HepG2 (cell line): Measurements from ENCODE around the gene CCL19. TPM values are rescaled to one million over a fixed set of nuclear protein-coding genes. Genes with fewer than 3 reads are reported as not detected.

Experiments used
- CBX1 ChIP-seq: IDR thresholded peaks from one replicate; pipeline ENCODE4 v1.6.1; 2016; ENCODE audit warnings: antibody characterized with exemption, low read depth
- CBX5 ChIP-seq: sonication (generic); formaldehyde crosslinking; IDR thresholded peaks from 2 replicates; pipeline ENCODE4 v1.4.0; 2020; ENCODE audit warnings: missing genetic modification reagents, borderline replicate concordance
- CEBPG ChIP-seq: IDR thresholded peaks from 2 replicates; pipeline ENCODE4 v1.6.1; 2016
- ELF4 ChIP-seq: sonication (generic); formaldehyde crosslinking; IDR thresholded peaks from 2 replicates; pipeline ENCODE4 v1.5.0; 2020; ENCODE audit warnings: missing genetic modification reagents, mild to moderate bottlenecking, moderate library complexity, borderline replicate concordance
- GATAD1 ChIP-seq: IDR thresholded peaks from 2 replicates; pipeline ENCODE4 v1.6.1; 2016; ENCODE audit warnings: missing genetic modification reagents, missing compliant biosample characterization
- RBM22 ChIP-seq: fragments of 200-400 bp; formaldehyde crosslinking; optimal IDR thresholded peaks from 2 replicates; pipeline ENCODE3; 2017; ENCODE audit warnings: mild to moderate bottlenecking, low read length, moderate library complexity
- ZBTB7B ChIP-seq: sonication (generic); formaldehyde crosslinking; IDR thresholded peaks from 2 replicates; pipeline ENCODE4 v1.4.0; 2020; ENCODE audit warnings: missing genetic modification reagents
- ZFP90 ChIP-seq: sonication (generic); formaldehyde crosslinking; IDR thresholded peaks from 2 replicates; pipeline ENCODE4 v1.8.0; 2022; ENCODE audit warnings: missing genetic modification reagents, mild to moderate bottlenecking, inconsistent platforms, borderline replicate concordance
- ZMYM4 ChIP-seq: sonication (generic); formaldehyde crosslinking; IDR thresholded peaks from 2 replicates; pipeline ENCODE4 v1.8.1; 2023; ENCODE audit warnings: mild to moderate bottlenecking, missing genetic modification reagents
- ZNF143 ChIP-seq: sonication (generic); formaldehyde crosslinking; IDR thresholded peaks from 2 replicates; pipeline ENCODE4 v1.4.0; 2020; ENCODE audit warnings: missing genetic modification reagents
- ZNF547 ChIP-seq: sonication (generic); formaldehyde crosslinking; IDR thresholded peaks from 2 replicates; pipeline ENCODE4 v1.5.1; 2020; ENCODE audit warnings: mild to moderate bottlenecking, missing genetic modification reagents
- ZNF598 ChIP-seq: sonication (generic); formaldehyde crosslinking; IDR thresholded peaks from 2 replicates; pipeline ENCODE4 v1.5.1; 2020; ENCODE audit warnings: mild to moderate bottlenecking, missing genetic modification reagents, borderline replicate concordance
- ZNF629 ChIP-seq: sonication (generic); formaldehyde crosslinking; conservative IDR thresholded peaks from 2 replicates; pipeline ENCODE4 v1.5.0; 2020; ENCODE audit warnings: missing genetic modification reagents
- ZNF670 ChIP-seq: sonication (generic); formaldehyde crosslinking; IDR thresholded peaks from 2 replicates; pipeline ENCODE4 v1.8.0; 2022; ENCODE audit warnings: mild to moderate bottlenecking, missing genetic modification reagents, borderline replicate concordance
- polyA plus RNA-seq, 8 experiments: library from polyadenylated mRNA; depleted of rRNA in 3 of 8; stranded (reverse) in 7 of 8; unstranded in 1 of 8; fragments of >200 nt; fragmentation: Illumina TruSeq in 4 of 8; extraction: Trizol in 4 of 8; gene quantifications; 2 replicates each; pipeline versions ENCODE4 v1.2.1 to v1.2.3, GENCODE V29; 2011 to 2016; ENCODE audit warnings: low read depth in 4 of 8, missing spikeins in 1 of 8, mixed read lengths in 1 of 8; ENCODE audit not compliant: insufficient read depth in 1 of 8
- total RNA-seq, 5 experiments: library from RNA; depleted of rRNA; stranded (reverse); fragments of >200 nt; fragmentation: Illumina TruSeq; extraction: Trizol; gene quantifications; 2 replicates each; pipeline ENCODE4 v1.2.3, GENCODE V29; 2016; ENCODE audit warnings: low read depth in 1 of 5
- TF ChIP-seq, protein P1 (sequence below): sonication (generic); formaldehyde crosslinking; IDR thresholded peaks from 2 replicates; pipeline ENCODE4 v1.8.1; 2023; ENCODE audit warnings: mild to moderate bottlenecking, moderate library complexity, missing genetic modification reagents
- TF ChIP-seq, protein P2 (sequence below): sonication (generic); formaldehyde crosslinking; IDR thresholded peaks from 2 replicates; pipeline ENCODE4 v1.8.1; 2022; ENCODE audit warnings: low read depth, mild to moderate bottlenecking, missing genetic modification reagents
- TF ChIP-seq, protein P3 (sequence below): sonication (generic); formaldehyde crosslinking; IDR thresholded peaks from 2 replicates; pipeline ENCODE4 v1.4.0; 2020; ENCODE audit warnings: low read depth, missing genetic modification reagents
- TF ChIP-seq, protein P4 (sequence below): sonication (generic); formaldehyde crosslinking; conservative IDR thresholded peaks from 2 replicates; pipeline ENCODE4 v1.8.0; 2022; ENCODE audit warnings: missing genetic modification reagents
- TF ChIP-seq, protein P5 (sequence below), 2 experiments: fragments of 450-650 bp in 1 of 2; sonication (generic) in 1 of 2; formaldehyde crosslinking; IDR thresholded peaks; 2 replicates each; pipeline versions ENCODE4 v1.5.0 to v1.8.0; 2020 to 2022; ENCODE audit warnings: mild to moderate bottlenecking in 1 of 2, missing genetic modification reagents in 1 of 2

Gene CCL19
- total and polyA plus RNA-seq, 2 of the 13 experiments (the other 11 are each of a cell fraction or from before 2014, with no cell fraction given) = not detected

DNA sequence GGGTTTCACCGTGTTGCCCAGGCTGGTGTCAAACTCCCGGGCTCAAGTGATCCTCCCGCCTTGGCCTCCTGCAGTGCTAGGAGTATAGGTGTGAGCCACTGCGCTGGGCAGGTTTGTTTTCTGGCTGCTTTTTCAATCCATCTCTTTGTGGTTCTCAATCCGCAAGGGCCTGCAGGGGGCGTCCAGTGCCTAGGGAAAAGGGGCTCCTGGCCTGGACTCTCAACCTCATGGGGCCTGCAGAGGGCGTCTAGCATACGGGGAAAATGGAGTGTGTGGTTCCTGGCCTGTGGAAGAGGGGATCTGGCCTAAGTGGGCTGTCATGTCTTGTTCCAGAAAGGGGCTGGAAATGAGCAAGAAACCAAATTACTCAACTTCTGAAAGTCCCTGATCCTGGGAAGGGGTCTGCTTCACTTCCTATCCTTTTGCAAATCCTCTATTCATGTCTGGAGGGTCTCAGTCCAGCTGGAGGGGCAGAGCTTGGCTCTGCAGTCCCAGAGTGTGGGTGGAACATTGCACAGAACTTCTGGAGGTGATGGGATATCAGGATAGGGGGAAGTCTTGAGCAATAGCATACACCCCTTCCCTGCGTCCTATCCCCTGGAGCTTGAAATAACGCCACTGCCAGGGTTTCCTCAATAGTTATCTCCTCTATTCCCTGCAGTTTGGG lies 15.9 kb downstream of the CCL19 start (continued):
- no peak for TF ChIP-seq ZNF143 (CRISPR knock-in tag)
- TF ChIP-seq ZNF598 (CRISPR knock-in tag) = peak; percentile 66; the same call in 1 of the 2 replicates
- TF ChIP-seq, protein P1, sequence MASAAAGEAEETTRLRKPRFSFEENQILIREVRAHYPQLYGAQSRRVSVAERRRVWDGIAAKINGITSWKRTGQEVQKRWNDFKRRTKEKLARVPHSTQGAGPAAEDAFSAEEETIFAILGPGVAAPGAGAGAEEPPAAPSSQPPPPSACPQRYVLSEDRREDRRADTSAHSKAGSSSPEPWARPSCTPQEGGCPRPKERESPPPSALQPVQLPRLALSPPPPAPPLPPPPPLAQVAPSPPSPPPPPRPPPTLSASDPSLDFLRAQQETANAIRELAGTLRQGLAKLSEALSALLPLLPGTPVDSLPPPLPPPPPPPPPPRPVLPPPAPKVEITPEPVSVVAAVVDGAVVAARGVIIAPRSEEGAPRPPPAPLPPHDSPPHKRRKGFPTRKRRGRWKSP (CRISPR knock-in tag) = 0 out of 2 replicates have a peak, but pooled peaks have one; percentile 46
- peak; percentile 46; the same call in 1 of the 2 replicates for TF ChIP-seq ZMYM4 (CRISPR knock-in tag)
- TF ChIP-seq, protein P2, sequence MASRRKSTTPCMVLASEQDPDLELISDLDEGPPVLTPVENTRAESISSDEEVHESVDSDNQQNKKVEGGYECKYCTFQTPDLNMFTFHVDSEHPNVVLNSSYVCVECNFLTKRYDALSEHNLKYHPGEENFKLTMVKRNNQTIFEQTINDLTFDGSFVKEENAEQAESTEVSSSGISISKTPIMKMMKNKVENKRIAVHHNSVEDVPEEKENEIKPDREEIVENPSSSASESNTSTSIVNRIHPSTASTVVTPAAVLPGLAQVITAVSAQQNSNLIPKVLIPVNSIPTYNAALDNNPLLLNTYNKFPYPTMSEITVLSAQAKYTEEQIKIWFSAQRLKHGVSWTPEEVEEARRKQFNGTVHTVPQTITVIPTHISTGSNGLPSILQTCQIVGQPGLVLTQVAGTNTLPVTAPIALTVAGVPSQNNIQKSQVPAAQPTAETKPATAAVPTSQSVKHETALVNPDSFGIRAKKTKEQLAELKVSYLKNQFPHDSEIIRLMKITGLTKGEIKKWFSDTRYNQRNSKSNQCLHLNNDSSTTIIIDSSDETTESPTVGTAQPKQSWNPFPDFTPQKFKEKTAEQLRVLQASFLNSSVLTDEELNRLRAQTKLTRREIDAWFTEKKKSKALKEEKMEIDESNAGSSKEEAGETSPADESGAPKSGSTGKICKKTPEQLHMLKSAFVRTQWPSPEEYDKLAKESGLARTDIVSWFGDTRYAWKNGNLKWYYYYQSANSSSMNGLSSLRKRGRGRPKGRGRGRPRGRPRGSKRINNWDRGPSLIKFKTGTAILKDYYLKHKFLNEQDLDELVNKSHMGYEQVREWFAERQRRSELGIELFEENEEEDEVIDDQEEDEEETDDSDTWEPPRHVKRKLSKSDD (CRISPR knock-in tag) = no peak
- no peak for TF ChIP-seq CEBPG
- no peak for TF ChIP-seq ELF4
- TF ChIP-seq, protein P3, sequence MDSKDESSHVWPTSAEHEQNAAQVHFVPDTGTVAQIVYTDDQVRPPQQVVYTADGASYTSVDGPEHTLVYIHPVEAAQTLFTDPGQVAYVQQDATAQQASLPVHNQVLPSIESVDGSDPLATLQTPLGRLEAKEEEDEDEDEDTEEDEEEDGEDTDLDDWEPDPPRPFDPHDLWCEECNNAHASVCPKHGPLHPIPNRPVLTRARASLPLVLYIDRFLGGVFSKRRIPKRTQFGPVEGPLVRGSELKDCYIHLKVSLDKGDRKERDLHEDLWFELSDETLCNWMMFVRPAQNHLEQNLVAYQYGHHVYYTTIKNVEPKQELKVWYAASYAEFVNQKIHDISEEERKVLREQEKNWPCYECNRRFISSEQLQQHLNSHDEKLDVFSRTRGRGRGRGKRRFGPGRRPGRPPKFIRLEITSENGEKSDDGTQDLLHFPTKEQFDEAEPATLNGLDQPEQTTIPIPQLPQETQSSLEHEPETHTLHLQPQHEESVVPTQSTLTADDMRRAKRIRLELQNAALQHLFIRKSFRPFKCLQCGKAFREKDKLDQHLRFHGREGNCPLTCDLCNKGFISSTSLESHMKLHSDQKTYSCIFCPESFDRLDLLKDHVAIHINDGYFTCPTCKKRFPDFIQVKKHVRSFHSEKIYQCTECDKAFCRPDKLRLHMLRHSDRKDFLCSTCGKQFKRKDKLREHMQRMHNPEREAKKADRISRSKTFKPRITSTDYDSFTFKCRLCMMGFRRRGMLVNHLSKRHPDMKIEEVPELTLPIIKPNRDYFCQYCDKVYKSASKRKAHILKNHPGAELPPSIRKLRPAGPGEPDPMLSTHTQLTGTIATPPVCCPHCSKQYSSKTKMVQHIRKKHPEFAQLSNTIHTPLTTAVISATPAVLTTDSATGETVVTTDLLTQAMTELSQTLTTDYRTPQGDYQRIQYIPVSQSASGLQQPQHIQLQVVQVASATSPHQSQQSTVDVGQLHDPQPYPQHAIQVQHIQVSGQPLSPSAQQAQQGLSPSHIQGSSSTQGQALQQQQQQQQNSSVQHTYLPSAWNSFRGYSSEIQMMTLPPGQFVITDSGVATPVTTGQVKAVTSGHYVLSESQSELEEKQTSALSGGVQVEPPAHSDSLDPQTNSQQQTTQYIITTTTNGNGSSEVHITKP (CRISPR knock-in tag) = no peak
- TF ChIP-seq ZNF670 (CRISPR knock-in tag) = no peak
- peak; percentile 20; the same call in 1 of the 2 replicates for TF ChIP-seq CBX5 (CRISPR knock-in tag)
- no peak for TF ChIP-seq ZNF629 (CRISPR knock-in tag)
- TF ChIP-seq, protein P4, sequence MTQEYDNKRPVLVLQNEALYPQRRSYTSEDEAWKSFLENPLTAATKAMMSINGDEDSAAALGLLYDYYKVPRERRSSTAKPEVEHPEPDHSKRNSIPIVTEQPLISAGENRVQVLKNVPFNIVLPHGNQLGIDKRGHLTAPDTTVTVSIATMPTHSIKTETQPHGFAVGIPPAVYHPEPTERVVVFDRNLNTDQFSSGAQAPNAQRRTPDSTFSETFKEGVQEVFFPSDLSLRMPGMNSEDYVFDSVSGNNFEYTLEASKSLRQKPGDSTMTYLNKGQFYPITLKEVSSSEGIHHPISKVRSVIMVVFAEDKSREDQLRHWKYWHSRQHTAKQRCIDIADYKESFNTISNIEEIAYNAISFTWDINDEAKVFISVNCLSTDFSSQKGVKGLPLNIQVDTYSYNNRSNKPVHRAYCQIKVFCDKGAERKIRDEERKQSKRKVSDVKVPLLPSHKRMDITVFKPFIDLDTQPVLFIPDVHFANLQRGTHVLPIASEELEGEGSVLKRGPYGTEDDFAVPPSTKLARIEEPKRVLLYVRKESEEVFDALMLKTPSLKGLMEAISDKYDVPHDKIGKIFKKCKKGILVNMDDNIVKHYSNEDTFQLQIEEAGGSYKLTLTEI (CRISPR knock-in tag) = no peak
- TF ChIP-seq GATAD1 (CRISPR knock-in tag) = 0 out of 2 replicates have a peak, but pooled peaks have one; percentile 15
- TF ChIP-seq RBM22 = no peak
- 0 out of 2 replicates have a peak, but pooled peaks have one; percentile 59 for TF ChIP-seq ZNF547 (CRISPR knock-in tag)
- TF ChIP-seq ZFP90 (CRISPR knock-in tag) = 0 out of 2 replicates have a peak, but pooled peaks have one; percentile 50
- no peak for TF ChIP-seq CBX1
- TF ChIP-seq ZBTB7B = 0 out of 2 replicates have a peak, but pooled peaks have one; percentile 34
- TF ChIP-seq, protein P5, sequence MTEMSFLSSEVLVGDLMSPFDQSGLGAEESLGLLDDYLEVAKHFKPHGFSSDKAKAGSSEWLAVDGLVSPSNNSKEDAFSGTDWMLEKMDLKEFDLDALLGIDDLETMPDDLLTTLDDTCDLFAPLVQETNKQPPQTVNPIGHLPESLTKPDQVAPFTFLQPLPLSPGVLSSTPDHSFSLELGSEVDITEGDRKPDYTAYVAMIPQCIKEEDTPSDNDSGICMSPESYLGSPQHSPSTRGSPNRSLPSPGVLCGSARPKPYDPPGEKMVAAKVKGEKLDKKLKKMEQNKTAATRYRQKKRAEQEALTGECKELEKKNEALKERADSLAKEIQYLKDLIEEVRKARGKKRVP (CRISPR knock-in tag; IDR thresholded peaks at IDR 0.05) = no peak
